HG03342 (cell line): ENCODE results near the gene VEZF1.

Experiments used
- ATAC-seq: cut with Tn5 transposase; IDR thresholded peaks from one replicate; pipeline ENCODE4 v1.9.1; 2021; ENCODE audit warnings: mild to moderate bottlenecking, moderate library complexity; ENCODE audit not compliant: unreplicated experiment

Gene VEZF1

GRCh38 chr17:57987581-57988300 lies at the start of gene VEZF1:
Gene VEZF1, minus strand, starts transcription at chr17:57988254. Its CDS starts 143 bp downstream, at chr17:57988111.
- peak; percentile 58 for ATAC-seq

GRCh38 chr17:58032691-58033415 lies 44.8 kb upstream of the VEZF1 start:
- no peak for ATAC-seq

- ATAC-seq = no peak
Measured at GRCh38 chr17:58028578-58028977, 40.5 kb upstream of the VEZF1 start.

- ATAC-seq = no peak
Measured at GRCh38 chr17:58020401-58020800, 32.3 kb upstream of the VEZF1 start.

GRCh38 chr17:58019521-58019920 lies 31.5 kb upstream of the VEZF1 start:
- no peak for ATAC-seq

GRCh38 chr17:58019039-58019438 lies 31.0 kb upstream of the VEZF1 start:
- ATAC-seq = no peak

- ATAC-seq = no peak
Measured at GRCh38 chr17:58010067-58010799, 22.2 kb upstream of the VEZF1 start.

- peak; percentile 24 for ATAC-seq
Measured at GRCh38 chr17:58007781-58008706, 20.0 kb upstream of the VEZF1 start.

- peak; percentile 84 for ATAC-seq
Measured at GRCh38 chr17:58006924-58007780, 19.1 kb upstream of the VEZF1 start, which contains the start of gene SRSF1. Gene SRSF1, minus strand, starts transcription at chr17:58007246. Its CDS starts 109 bp downstream, at chr17:58007137.

GRCh38 chr17:58006560-58006923 lies 18.5 kb upstream of the VEZF1 start:
- no peak for ATAC-seq

- no peak for ATAC-seq
Measured at GRCh38 chr17:58005728-58006559, 17.9 kb upstream of the VEZF1 start.

GRCh38 chr17:58005031-58005727 lies 17.1 kb upstream of the VEZF1 start:
- no peak for ATAC-seq

- ATAC-seq = no peak
Measured at GRCh38 chr17:58004060-58004459, 16.0 kb upstream of the VEZF1 start.

GRCh38 chr17:58002973-58003372 lies 14.9 kb upstream of the VEZF1 start:
- ATAC-seq = no peak

GRCh38 chr17:58002154-58002948 lies 14.3 kb upstream of the VEZF1 start:
- ATAC-seq = no peak

GRCh38 chr17:58001461-58002124 lies 13.5 kb upstream of the VEZF1 start:
- ATAC-seq = no peak

- no peak for ATAC-seq
Measured at GRCh38 chr17:57999496-58000017, 11.5 kb upstream of the VEZF1 start.
